H9 (cell line): ENCODE data around the gene SCCPDH. TPM values are rescaled to one million over a fixed set of nuclear protein-coding genes. Genes with fewer than 3 reads are reported as not detected.

Experiments used
- DNase-seq: peaks from one replicate; pipeline ENCODE4 v3.0.0-alpha.2; 2017
- H2AFZ ChIP-seq: one replicate; pipeline ENCODE4 v1.6.1; 2013; ENCODE audit warnings: mild to moderate bottlenecking, low read length, control low read depth, moderate library complexity
- H2AK5ac ChIP-seq: 2 replicates; pipeline ENCODE4 v1.6.1; 2013; ENCODE audit warnings: low read length, control low read depth, mixed read lengths; ENCODE audit not compliant: insufficient read length
- H2BK120ac ChIP-seq: one replicate; pipeline ENCODE4 v1.6.1; 2013; ENCODE audit warnings: low read depth, mild to moderate bottlenecking, low read length, control low read depth, inconsistent platforms; ENCODE audit not compliant: poor library complexity, severe bottlenecking
- H2BK12ac ChIP-seq: 2 replicates; pipeline ENCODE4 v1.6.1; 2013; ENCODE audit warnings: low read length, control low read depth, mixed read lengths, low read depth; ENCODE audit not compliant: insufficient read length
- H2BK15ac ChIP-seq: 2 replicates; pipeline ENCODE4 v1.6.1; 2013; ENCODE audit warnings: low read depth, low read length, control low read depth
- H2BK20ac ChIP-seq: one replicate; pipeline ENCODE4 v1.6.1; 2013; ENCODE audit warnings: low read depth, mild to moderate bottlenecking, low read length, control low read depth, inconsistent platforms; ENCODE audit not compliant: poor library complexity, severe bottlenecking
- H2BK5ac ChIP-seq: 2 replicates; pipeline ENCODE4 v1.6.1; 2013; ENCODE audit warnings: low read length, control low read depth, mixed read lengths; ENCODE audit not compliant: insufficient read length
- H3K14ac ChIP-seq: 2 replicates; pipeline ENCODE4 v1.6.1; 2013; ENCODE audit warnings: low read length, control low read depth; ENCODE audit not compliant: insufficient read depth
- H3K18ac ChIP-seq: 2 replicates; pipeline ENCODE4 v1.6.1; 2013; ENCODE audit warnings: low read depth, mild to moderate bottlenecking, mixed read lengths, low read length, control low read depth; ENCODE audit not compliant: insufficient read length
- H3K23ac ChIP-seq: 2 replicates; pipeline ENCODE4 v1.6.1; 2013; ENCODE audit warnings: low read length, control low read depth, mixed read lengths, low read depth; ENCODE audit not compliant: insufficient read length
- H3K23me2 ChIP-seq: 2 replicates; pipeline ENCODE4 v1.6.1; 2013; ENCODE audit warnings: low read depth, mild to moderate bottlenecking, mixed read lengths, low read length, control low read depth; ENCODE audit not compliant: insufficient read length, poor library complexity, severe bottlenecking
- H3K27ac ChIP-seq: 2 replicates; pipeline ENCODE4 v1.5.1; 2013; ENCODE audit warnings: low read length, control low read depth, mixed read lengths, low read depth; ENCODE audit not compliant: insufficient read length
- H3K27me3 ChIP-seq: 2 replicates; pipeline ENCODE4 v1.6.1; 2013; ENCODE audit warnings: low read length, control low read depth, inconsistent platforms; ENCODE audit not compliant: insufficient read depth
- H3K4ac ChIP-seq: 2 replicates; pipeline ENCODE4 v1.6.1; 2013; ENCODE audit warnings: low read depth, mild to moderate bottlenecking, control low read depth, inconsistent platforms, low read length, moderate library complexity
- H3K4me1 ChIP-seq: 2 replicates; pipeline ENCODE4 v1.6.1; 2013; ENCODE audit warnings: low read length, control low read depth, inconsistent platforms; ENCODE audit not compliant: insufficient read depth
- H3K4me2 ChIP-seq: 2 replicates; pipeline ENCODE4 v1.6.1; 2013; ENCODE audit warnings: low read length, control low read depth, mixed read lengths; ENCODE audit not compliant: insufficient read length, insufficient read depth
- H3K56ac ChIP-seq: 2 replicates; pipeline ENCODE4 v1.6.1; 2013; ENCODE audit warnings: low read depth, mild to moderate bottlenecking, mixed read lengths, low read length, control low read depth; ENCODE audit not compliant: insufficient read length
- H3K79me1 ChIP-seq: 2 replicates; pipeline ENCODE4 v1.6.1; 2013; ENCODE audit warnings: low read depth, mild to moderate bottlenecking, moderate library complexity, low read length, control low read depth, inconsistent platforms; ENCODE audit not compliant: insufficient read depth, poor library complexity, severe bottlenecking
- H3K79me2 ChIP-seq: 2 replicates; pipeline ENCODE4 v1.6.1; 2013; ENCODE audit warnings: low read length, control low read depth, inconsistent platforms; ENCODE audit not compliant: insufficient read depth
- H3K9ac ChIP-seq: 2 replicates; pipeline ENCODE4 v1.6.1; 2013; ENCODE audit warnings: low read length, control low read depth, mixed read lengths; ENCODE audit not compliant: insufficient read length; ENCODE audit errors: extremely low read depth
- H3K9me3 ChIP-seq: one replicate; pipeline ENCODE4 v1.6.1; 2013; ENCODE audit warnings: low read depth, low read length, inconsistent platforms; ENCODE audit not compliant: control insufficient read depth
- H3T11ph ChIP-seq: one replicate; pipeline ENCODE4 v1.6.1; 2013; ENCODE audit warnings: mild to moderate bottlenecking, low read length, control low read depth, inconsistent platforms
- H4K20me1 ChIP-seq: one replicate; pipeline ENCODE4 v1.6.1; 2013; ENCODE audit not compliant: control insufficient read depth, insufficient read length, insufficient read depth
- H4K5ac ChIP-seq: 2 replicates; pipeline ENCODE4 v1.6.1; 2013; ENCODE audit warnings: low read depth, mild to moderate bottlenecking, mixed read lengths, low read length, control low read depth; ENCODE audit not compliant: insufficient read length
- H4K8ac ChIP-seq: replicated peaks from 2 replicates; pipeline ENCODE4 v1.6.1; 2013; ENCODE audit warnings: low read length, control low read depth, mixed read lengths, low read depth; ENCODE audit not compliant: insufficient read length
- H4K91ac ChIP-seq: 2 replicates; pipeline ENCODE4 v1.6.1; 2013; ENCODE audit warnings: low read depth, mild to moderate bottlenecking, moderate library complexity, mixed read lengths, low read length, control low read depth; ENCODE audit not compliant: insufficient read length
- H3K27ac Mint-ChIP-seq, 3 experiments: 2 replicates in 2 of 3; 3 replicates in 1 of 3; pipeline ENCODE4 v1.8.0; 2020 to 2021; ENCODE audit warnings: mixed read lengths in 3 of 3, mild to moderate bottlenecking in 1 of 3, moderate library complexity in 1 of 3
- H3K27me3 Mint-ChIP-seq: 2 replicates; pipeline ENCODE4 v1.8.0; 2021; ENCODE audit warnings: low read depth, mild to moderate bottlenecking, moderate library complexity, mixed read lengths
- H3K36me3 Mint-ChIP-seq, 3 experiments: 2 replicates in 2 of 3; 3 replicates in 1 of 3; pipeline ENCODE4 v1.8.0; 2020 to 2021; ENCODE audit warnings: low read depth in 3 of 3, mixed read lengths in 3 of 3; ENCODE audit not compliant: insufficient read depth in 1 of 3
- H3K4me1 Mint-ChIP-seq, 2 experiments: 2 replicates each; pipeline ENCODE4 v1.8.0; 2020; ENCODE audit warnings: mixed read lengths in 2 of 2
- H3K4me3 Mint-ChIP-seq, 2 experiments: 2 replicates in 1 of 2; 3 replicates in 1 of 2; pipeline ENCODE4 v1.8.0; 2020 to 2021; ENCODE audit warnings: mild to moderate bottlenecking in 2 of 2, mixed read lengths in 2 of 2, moderate library complexity in 1 of 2
- H3K9me3 Mint-ChIP-seq, 2 experiments: 2 replicates in 1 of 2; 3 replicates in 1 of 2; pipeline ENCODE4 v1.8.0; 2020; ENCODE audit warnings: mild to moderate bottlenecking in 2 of 2, mixed read lengths in 2 of 2, moderate library complexity in 1 of 2
- CTCF ChIP-seq: fragments of 200-600 bp; sonication (generic); conservative IDR thresholded peaks from 3 replicates; pipeline ENCODE4 v1.8.0; 2021; ENCODE audit warnings: antibody characterized with exemption, mild to moderate bottlenecking
- WGBS: extraction: QIAGEN DNeasy Blood & Tissue Kit; methylation state at CpG from one replicate; pipeline ENCODE4 v1.1.7; 2013; ENCODE audit warnings: missing lambda C conversion rate, low lambda C conversion rate, mixed read lengths; ENCODE audit not compliant: insufficient read length; ENCODE audit errors: extremely low coverage; 5-methylcytosine and 5-hydroxymethylcytosine counted together
- total RNA-seq: library from RNA; stranded (reverse); gene quantifications from 2 replicates; pipeline ENCODE4 v1.2.1, GENCODE V29; 2021

SCCPDH gene
- total RNA-seq, 1 experiment from 2014 or later = 20.7 TPM

GRCh38 chr1:246703581-246703980 lies 20.6 kb upstream of the SCCPDH start:
- Histone ChIP-seq H3K23ac (no peak overlapping the region), H2AK5ac (no peak overlapping the region), H2BK15ac (no peak overlapping the region), H3K79me2 (no peaks in the 10 kb centered on the region), H3K14ac (no peak overlapping the region), H3K79me1 (no peaks in the 10 kb centered on the region), H3K9ac (no peak overlapping the region), H2BK120ac (no peak overlapping the region), H3K27ac (no peak overlapping the region), H3T11ph (no peak overlapping the region), H3K9me3 (no peaks in the 10 kb centered on the region), H4K20me1 (no peaks in the 10 kb centered on the region), H2BK20ac (no peak overlapping the region), H3K4me1 (no peaks in the 10 kb centered on the region), H3K27me3 (no peaks in the 10 kb centered on the region), H4K91ac (no peak overlapping the region), H2BK5ac (no peak overlapping the region), H2BK12ac (no peak overlapping the region), H3K4me2 (no peak overlapping the region), H3K56ac (no peak overlapping the region), H4K5ac (no peak overlapping the region), H4K8ac (no peak overlapping the region), H3K23me2 (no peaks in the 10 kb centered on the region), H3K4ac (no peak overlapping the region), H3K18ac (no peak overlapping the region), H2AFZ (no peak overlapping the region)
- Mint-ChIP-seq H3K27ac (no peak overlapping the region), H3K36me3 (no peaks in the 10 kb centered on the region), H3K4me3 (no peak overlapping the region), H3K9me3 (no peaks in the 10 kb centered on the region), H3K4me1 (peaks cover 0 to 4% of the 10 kb centered on the region in 2 experiments; a peak in 2 of 4 replicates), H3K27me3 (peaks cover 3% of the 10 kb centered on the region)
- no CpG with 5 or more reads among the region's 8 CpGs for WGBS
- TF ChIP-seq CTCF = no peak
- DNase-seq = no peak
